Mononuclear cell (primary cell): ENCODE data around the gene RHOB. TPM values are rescaled to one million over a fixed set of nuclear protein-coding genes. Genes with fewer than 3 reads are reported as not detected.

Experiments used
- H3K27me3 ChIP-seq: 2 replicates; pipeline ENCODE4 v1.6.0; 2011; ENCODE audit warnings: low read length, control low read depth; ENCODE audit not compliant: insufficient read depth
- H3K4me1 ChIP-seq: 2 replicates; pipeline ENCODE4 v1.5.1; 2011; ENCODE audit warnings: mild to moderate bottlenecking, low read length, control low read depth; ENCODE audit not compliant: insufficient read depth
- H3K4me3 ChIP-seq: 2 replicates; pipeline ENCODE4 v1.5.1; 2011; ENCODE audit warnings: mild to moderate bottlenecking, low read length, moderate library complexity
- H3K9me3 ChIP-seq: 2 replicates; pipeline ENCODE4 v1.5.1; 2011; ENCODE audit warnings: low read depth, mild to moderate bottlenecking, control low read depth, low read length
- total RNA-seq: library from RNA; depleted of rRNA; stranded (reverse); fragments of >200 nt; gene quantifications from one replicate; pipeline ENCODE4 v1.2.3, GENCODE V29; 2012

The RHOB gene
- total RNA-seq, 1 donor = 165 TPM

DNA sequence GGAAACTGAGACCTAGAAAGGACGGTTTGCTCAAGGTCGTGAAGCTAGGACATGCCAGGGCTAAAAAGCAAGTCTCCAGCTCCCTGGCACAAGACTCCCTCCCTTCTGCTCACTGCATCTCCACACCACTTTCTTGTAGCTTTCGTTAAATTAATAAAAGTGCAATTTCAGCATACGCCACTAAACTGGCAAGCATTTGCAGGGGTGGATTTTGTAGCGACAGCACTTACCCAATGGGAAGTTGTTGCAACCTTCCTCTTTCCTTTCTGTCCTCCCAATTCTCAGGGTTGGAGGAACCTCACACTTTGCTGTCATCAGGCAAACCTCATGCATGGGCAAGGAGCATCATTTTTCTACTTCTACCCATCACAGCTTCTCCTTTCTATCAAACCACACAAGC lies 7.4 kb upstream of the RHOB start:
- Histone ChIP-seq H3K9me3 (no peaks in the 10 kb centered on the region), H3K4me3 (no peak overlapping the region), H3K27me3 (peaks cover 5% of the 10 kb centered on the region), H3K4me1 (peaks cover 32% of the 10 kb centered on the region)

DNA sequence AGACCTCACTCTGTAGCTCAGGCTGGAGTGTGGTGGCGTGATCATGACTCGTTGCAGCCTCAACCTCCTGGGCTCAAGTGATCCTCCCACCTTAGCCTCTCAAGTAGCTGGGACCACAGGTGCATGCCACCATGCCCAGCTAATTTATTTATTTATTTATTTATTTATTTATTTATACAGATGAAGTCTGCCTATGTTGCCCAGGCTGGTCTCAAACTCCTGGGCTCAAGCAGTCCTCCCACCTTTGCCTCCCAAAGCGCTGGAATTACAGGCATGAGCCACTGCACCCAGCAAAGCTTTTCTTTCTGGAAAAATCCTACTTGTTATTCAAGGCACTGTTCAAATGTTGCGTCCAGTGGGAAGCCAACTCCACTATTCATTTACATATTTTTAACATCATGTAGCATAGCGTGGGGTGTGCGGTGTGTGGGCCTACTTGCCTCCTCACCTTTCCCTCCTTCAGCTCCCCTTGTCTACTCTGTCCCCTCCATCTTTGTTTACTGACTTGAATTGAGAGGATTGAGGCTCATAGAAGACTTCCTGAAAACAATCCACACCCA lies 6.8 kb upstream of the RHOB start:
- peaks cover 11% of the 10 kb centered on the region for H3K27me3 ChIP-seq
- H3K4me1 ChIP-seq = peaks cover 32% of the 10 kb centered on the region
- H3K9me3 ChIP-seq = no peaks in the 10 kb centered on the region
- H3K4me3 ChIP-seq = no peak overlapping the region

DNA sequence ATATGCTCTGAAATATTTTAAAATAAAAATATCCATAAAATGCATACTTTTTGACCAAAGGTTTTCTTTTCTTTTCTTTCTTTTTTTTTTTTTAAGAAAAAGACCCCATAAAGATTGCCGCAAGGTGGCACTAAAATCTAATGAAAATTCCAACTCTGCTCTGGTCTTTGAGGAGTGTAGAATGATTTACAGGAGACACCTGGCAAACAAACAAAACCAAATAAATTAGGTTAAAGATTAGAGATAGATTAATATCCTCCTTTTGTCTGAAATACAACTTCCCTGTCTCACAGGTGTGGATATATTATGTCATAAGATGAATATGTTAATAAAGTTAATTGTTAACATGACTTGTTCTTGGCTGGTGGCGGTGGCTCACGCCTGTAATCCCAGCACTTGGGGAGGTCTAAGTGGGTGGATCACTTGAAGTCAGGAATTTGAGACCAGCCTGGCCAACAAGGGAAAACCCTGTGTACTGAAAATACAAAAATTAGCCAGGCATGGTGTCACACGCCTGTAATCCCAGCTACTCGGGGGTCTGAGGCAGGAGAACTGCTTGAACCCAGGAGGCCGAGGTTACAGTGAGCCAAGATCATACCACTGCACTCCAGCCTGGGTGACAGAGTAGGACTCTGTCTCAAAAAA lies 3.5 kb upstream of the RHOB start:
- Histone ChIP-seq H3K4me1 (peaks cover 44% of the 10 kb centered on the region), H3K4me3 (no peak overlapping the region), H3K9me3 (no peaks in the 10 kb centered on the region), H3K27me3 (peaks cover 13% of the 10 kb centered on the region)

DNA sequence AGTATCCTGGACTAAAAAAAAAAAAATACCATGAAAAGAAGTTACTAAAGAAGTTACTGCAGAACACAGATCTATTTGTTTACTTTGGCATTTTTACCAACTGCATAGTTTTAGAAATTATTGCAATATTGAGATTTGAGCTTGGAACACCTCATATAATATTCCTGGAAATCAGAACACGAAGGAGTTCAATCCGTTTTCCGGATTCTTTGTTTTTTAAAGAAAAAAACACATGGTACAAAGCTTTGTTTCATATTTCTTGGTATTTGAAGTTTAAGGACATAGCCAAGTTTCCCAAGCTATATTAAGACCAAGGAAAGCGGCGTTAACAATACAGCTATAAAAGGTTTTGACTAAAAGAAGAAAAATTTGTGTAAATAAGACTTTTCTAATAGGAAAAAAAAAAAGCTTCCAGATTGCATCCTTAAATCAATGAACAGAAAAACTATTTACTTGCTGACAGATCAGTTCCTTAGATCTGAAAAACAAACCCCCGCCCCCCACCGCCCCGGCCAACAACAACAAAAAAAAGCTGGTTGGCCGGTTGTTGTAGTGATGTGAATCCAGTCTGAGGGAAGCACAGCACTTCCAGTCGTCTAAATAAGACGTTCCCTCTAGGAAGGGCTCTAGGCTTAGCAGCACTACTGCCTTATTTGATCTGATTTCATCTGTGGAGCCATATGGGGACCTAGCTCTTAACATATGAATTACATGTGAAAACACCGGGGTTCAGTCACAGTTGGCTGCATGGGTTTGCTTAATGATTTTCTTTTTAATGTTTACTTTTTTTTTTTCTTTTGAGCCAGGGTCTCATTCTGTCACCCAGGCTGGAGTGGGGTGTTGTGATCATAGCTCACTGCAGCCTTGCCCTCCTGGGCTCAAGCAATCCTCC lies 2.5 kb upstream of the RHOB start:
- H3K4me1 ChIP-seq = peaks cover 41% of the 10 kb centered on the region

DNA sequence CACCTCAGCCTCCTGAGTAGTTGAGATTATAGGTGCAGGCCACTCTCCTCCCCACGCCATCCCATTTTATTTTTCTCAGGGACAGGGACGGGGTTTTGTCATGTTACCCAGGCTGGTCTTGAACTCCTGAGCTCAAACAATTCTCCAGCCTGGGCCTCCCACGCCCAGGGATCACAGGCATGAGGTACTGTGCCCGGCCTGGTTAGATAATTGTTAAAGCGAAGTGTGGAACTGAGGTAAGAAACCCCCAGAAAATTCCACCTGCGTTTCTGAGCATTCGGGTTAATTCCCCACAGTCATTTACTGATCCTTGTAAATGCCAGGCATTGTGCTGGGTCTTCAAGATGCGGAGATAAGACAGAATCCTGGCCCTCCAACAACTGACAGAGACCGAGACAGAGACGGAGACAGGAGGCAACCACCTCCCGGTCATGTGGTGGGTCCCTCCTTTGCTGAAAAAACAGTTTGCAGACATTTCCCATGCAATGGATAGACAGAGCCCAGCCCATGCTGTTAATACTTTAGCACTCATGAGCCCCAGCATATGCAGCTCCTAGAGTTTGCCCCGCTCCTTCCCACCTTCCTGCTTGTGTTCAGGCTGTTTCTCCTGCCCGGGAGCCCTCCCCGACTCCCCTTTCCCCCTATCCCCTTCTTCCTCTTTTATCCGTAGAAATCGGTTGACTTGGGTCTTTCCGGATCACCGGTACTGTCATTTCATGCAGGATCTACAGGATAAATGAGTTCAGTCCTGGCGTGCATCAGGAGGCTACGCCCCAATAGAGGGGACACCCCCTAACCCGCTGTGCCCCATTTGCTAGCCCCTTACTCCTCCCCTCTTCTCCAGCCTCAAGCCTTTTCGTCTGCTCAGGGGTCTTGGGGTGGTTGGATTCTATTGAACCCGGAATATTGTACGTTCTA lies 1.6 kb upstream of the RHOB start:
- Histone ChIP-seq H3K4me3 (no peak overlapping the region), H3K27me3 (peaks cover 16% of the 10 kb centered on the region), H3K4me1 (peaks cover 33% of the 10 kb centered on the region), H3K9me3 (no peaks in the 10 kb centered on the region)

More for the DNA sequence above, 2.5 kb upstream of the RHOB start:
- Histone ChIP-seq H3K9me3 (no peaks in the 10 kb centered on the region), H3K27me3 (peaks cover 16% of the 10 kb centered on the region), H3K4me3 (no peak overlapping the region)

DNA sequence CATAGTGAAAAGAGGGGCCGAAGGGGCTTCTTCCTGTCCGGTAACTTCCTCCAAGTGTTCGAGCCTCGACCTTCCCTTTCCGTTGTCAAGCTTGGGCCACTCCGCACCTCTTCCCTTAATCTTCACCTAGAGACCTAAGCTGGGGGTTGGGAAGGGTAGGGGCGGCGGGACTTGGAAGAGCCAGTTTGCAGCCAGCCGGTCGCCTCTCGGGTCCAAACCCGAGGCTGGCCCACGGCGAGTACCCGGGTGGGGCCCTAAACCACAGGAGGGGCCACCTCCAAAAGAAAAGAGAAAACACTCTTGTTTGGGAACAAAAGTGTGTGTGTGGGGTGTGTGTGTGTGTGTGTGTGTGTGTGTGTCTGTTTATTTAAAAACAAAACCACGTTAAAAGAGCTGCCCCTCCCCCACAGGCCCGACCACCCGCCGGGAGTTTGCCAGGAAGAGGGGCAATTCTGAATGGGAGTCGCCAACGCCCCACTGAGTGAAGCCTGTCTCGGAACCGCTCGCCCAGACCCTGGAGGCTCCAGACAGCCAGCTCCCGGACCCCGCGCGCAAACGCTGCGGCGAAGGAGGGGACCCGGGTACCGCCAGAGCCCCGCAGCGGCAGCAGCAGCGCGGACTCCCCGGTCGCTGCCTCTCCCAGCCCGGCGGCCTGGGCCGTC lies 488 bp upstream of the RHOB start:
- Histone ChIP-seq H3K27me3 (peaks cover 16% of the 10 kb centered on the region), H3K4me1 (peaks cover 24% of the 10 kb centered on the region), H3K4me3 (peak overlapping the region; percentile 67), H3K9me3 (no peaks in the 10 kb centered on the region)

DNA sequence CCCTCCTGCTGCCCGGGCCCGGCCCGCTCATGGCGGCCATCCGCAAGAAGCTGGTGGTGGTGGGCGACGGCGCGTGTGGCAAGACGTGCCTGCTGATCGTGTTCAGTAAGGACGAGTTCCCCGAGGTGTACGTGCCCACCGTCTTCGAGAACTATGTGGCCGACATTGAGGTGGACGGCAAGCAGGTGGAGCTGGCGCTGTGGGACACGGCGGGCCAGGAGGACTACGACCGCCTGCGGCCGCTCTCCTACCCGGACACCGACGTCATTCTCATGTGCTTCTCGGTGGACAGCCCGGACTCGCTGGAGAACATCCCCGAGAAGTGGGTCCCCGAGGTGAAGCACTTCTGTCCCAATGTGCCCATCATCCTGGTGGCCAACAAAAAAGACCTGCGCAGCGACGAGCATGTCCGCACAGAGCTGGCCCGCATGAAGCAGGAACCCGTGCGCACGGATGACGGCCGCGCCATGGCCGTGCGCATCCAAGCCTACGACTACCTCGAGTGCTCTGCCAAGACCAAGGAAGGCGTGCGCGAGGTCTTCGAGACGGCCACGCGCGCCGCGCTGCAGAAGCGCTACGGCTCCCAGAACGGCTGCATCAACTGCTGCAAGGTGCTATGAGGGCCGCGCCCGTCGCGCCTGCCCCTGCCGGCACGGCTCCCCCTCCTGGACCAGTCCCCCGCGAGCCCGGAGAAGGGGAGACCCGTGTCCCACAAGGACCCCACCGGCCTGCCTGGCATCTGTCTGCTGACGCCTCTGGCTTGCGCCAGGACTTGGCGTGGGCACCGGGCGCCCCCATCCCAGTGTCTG lies 767 bp downstream of the RHOB start:
- peaks cover 16% of the 10 kb centered on the region for H3K27me3 ChIP-seq
- peak overlapping the region; percentile 67 for H3K4me3 ChIP-seq
- peaks cover 24% of the 10 kb centered on the region for H3K4me1 ChIP-seq
- H3K9me3 ChIP-seq = no peaks in the 10 kb centered on the region

DNA sequence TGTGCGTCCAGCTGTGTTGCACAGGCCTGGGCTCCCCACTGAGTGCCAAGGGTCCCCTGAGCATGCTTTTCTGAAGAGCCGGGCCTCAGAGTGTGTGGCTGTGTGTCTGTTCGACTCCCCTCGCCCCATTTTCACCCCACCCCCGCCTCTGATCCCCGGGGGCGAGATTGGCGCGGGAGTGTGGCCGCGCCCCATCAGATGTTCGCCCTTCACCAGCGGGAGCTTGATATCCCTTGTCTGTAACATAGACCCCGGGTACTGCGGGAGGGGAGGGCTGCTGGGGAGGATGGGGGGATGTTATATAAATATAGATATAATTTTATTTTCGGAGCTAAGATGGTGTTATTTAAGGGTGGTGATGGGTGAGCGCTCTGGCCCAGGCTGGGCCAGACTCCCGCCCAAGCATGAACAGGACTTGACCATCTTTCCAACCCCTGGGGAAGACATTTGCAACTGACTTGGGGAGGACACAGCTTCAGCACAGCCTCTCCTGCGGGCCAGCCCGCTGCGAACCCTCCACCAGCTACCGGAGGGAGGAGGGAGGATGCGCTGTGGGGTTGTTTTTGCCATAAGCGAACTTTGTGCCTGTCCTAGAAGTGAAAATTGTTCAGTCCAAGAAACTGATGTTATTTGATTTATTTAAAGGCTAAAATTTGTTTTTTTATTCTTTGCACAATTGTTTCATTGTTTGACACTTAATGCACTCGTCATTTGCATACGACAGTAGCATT lies 1.5 kb downstream of the RHOB start:
- H3K4me1 ChIP-seq = peaks cover 24% of the 10 kb centered on the region

DNA sequence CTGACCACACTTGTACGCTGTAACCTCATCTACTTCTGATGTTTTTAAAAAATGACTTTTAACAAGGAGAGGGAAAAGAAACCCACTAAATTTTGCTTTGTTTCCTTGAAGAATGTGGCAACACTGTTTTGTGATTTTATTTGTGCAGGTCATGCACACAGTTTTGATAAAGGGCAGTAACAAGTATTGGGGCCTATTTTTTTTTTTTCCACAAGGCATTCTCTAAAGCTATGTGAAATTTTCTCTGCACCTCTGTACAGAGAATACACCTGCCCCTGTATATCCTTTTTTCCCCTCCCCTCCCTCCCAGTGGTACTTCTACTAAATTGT lies 2.1 kb downstream of the RHOB start:
- H3K4me3 ChIP-seq = peak overlapping the region; percentile 67
- H3K27me3 ChIP-seq = peaks cover 16% of the 10 kb centered on the region
- peaks cover 24% of the 10 kb centered on the region for H3K4me1 ChIP-seq
- H3K9me3 ChIP-seq = no peaks in the 10 kb centered on the region

More for the DNA sequence above, 1.5 kb downstream of the RHOB start:
- Histone ChIP-seq H3K4me3 (peak overlapping the region; percentile 67), H3K27me3 (peaks cover 16% of the 10 kb centered on the region), H3K9me3 (no peaks in the 10 kb centered on the region)

DNA sequence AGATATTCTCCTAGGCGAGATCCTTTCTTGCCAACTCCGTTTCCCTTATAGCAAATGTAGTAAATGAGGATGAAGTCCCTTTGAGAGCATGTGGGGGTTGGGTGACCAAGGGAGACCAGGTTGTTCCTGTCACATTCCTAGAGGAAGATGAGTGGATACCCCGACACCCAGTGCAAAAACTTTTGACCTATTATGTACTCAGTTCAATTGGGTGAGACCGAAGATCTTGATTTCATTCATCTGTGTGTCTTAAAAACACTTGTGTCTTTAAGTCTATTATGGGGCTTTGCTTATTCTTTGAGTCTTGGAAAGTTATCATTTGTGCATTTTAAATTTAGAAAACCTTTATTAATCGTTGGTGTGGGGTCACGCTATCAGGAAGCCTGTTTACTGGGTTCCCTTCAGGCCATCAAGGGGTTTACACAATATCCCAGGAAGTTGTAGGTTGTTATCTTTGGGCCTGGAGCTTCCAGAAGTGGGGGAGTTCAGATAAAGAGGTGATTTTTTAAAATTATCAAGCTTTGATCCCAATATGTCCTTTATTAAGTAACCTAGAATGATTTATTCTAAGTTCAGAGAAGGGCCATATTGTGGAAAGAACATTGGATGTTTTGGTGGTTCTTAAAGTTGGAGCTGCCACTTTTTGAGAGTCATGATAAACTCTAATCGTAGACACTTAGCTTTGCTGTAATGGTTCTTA lies 2.8 kb downstream of the RHOB start:
- Histone ChIP-seq H3K27me3 (peaks cover 12% of the 10 kb centered on the region), H3K4me3 (no peak overlapping the region), H3K4me1 (peaks cover 24% of the 10 kb centered on the region), H3K9me3 (no peaks in the 10 kb centered on the region)

DNA sequence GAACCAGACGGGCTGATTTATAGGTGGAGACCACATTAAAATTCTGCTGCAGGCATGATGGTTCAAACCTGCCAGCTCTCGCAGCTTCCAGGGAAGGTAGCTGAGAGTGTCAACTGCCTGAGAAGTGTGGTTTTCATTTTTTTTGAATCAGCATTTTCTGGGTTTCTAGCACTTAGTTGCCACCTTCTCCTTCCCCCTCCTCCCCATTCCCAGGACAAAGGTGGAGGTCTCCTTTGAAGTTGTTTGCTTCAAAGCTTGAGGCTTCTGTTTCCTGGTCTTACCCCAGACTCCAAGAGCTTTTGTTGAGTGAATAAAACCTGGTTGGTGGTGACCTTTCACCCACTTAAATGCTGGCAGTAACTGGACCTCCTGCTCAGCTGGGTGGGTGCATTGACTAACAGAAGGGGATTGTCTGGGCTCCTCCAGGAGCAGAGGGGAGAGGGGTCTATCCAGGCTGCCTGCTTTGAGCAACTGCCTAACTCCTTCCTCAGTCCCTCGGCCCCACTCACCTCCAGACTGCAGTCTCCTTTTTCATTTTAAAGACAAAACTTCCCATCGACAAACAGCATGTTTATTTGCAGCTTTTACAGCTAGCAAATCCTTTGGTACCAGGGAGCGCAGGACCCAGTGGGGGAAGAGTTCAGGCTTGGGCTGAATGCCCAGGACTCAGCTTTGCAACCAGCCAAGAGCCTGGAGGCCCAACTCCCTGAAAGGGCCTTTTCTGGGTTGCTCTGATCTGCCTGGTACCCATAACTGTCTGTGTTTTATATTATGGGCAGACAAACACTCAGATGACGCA lies 3.5 kb downstream of the RHOB start:
- Histone ChIP-seq H3K9me3 (no peaks in the 10 kb centered on the region), H3K4me1 (peaks cover 24% of the 10 kb centered on the region), H3K4me3 (no peak overlapping the region), H3K27me3 (peaks cover 6% of the 10 kb centered on the region)

DNA sequence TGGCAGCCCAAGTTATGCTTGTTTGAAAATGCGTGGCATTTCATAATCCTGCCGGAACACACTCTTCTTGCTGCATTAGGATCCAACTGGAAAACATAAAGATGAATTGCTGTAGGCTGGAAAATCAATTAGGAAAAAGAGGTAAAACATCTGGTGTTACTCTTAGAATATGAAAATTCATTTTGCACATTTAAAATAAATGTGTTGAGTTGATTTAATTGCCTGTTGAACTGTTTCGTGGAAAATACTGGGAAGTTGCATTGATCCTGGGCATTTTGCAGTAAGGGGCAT lies 4.1 kb downstream of the RHOB start:
- Histone ChIP-seq H3K9me3 (no peaks in the 10 kb centered on the region), H3K4me3 (no peak overlapping the region), H3K27me3 (peaks cover 6% of the 10 kb centered on the region), H3K4me1 (peaks cover 24% of the 10 kb centered on the region)
